HG03442 (cell line): ENCODE measurements around the gene ANKRD16.
"Not testable (repeated sequence)": the region's sequence is repeated elsewhere in the genome, so short reads cannot be mapped to it uniquely, and the experiment has no call there.

Experiments
- ATAC-seq: cut with Tn5 transposase; IDR thresholded peaks from one replicate; pipeline ENCODE4 v1.9.1; 2021; ENCODE audit warnings: mild to moderate bottlenecking, moderate library complexity; ENCODE audit not compliant: unreplicated experiment

ANKRD16 gene

GRCh38 chr10:5889624-5890451, at the start of gene ANKRD16, which contains the start of gene FBH1:
ANKRD16 (minus strand) TSS chr10:5889893; CDS start chr10:5889354, 539 bp downstream.
FBH1 (plus strand) TSS chr10:5890243; CDS start chr10:5890346, 103 bp downstream.
- peak; percentile 85 for ATAC-seq

GRCh38 chr10:5938291-5938690, 48.6 kb upstream of the ANKRD16 start:
- ATAC-seq = no peak

- ATAC-seq = no peak
These were observed 47.3 kb upstream of the ANKRD16 start for GRCh38 chr10:5937016-5937415.

- ATAC-seq = no peak
These were observed 45.9 kb upstream of the ANKRD16 start for GRCh38 chr10:5935628-5936027.

- no peak for ATAC-seq
These were observed 44.3 kb upstream of the ANKRD16 start for GRCh38 chr10:5933909-5934546.

GRCh38 chr10:5932345-5932744, 42.7 kb upstream of the ANKRD16 start:
- ATAC-seq = no peak

- ATAC-seq = no peak
These were observed 40.6 kb upstream of the ANKRD16 start for GRCh38 chr10:5930272-5930671.

GRCh38 chr10:5929442-5929841, 39.7 kb upstream of the ANKRD16 start:
- ATAC-seq = no peak

GRCh38 chr10:5927306-5927705, 37.6 kb upstream of the ANKRD16 start:
- ATAC-seq = no peak

- no peak for ATAC-seq
These were observed 35.2 kb upstream of the ANKRD16 start for GRCh38 chr10:5924889-5925288.

GRCh38 chr10:5921746-5922145, 32.1 kb upstream of the ANKRD16 start:
- ATAC-seq = no peak

- ATAC-seq = no peak
These were observed 29.9 kb upstream of the ANKRD16 start for GRCh38 chr10:5919568-5919967.

GRCh38 chr10:5918763-5919162, 29.1 kb upstream of the ANKRD16 start:
- no peak for ATAC-seq

GRCh38 chr10:5917305-5917704, 27.6 kb upstream of the ANKRD16 start:
- no peak for ATAC-seq

GRCh38 chr10:5915451-5915850, 25.8 kb upstream of the ANKRD16 start:
- ATAC-seq = no peak

- no peak for ATAC-seq
These were observed 24.0 kb upstream of the ANKRD16 start for GRCh38 chr10:5913736-5914135.

- ATAC-seq = no peak
These were observed 22.0 kb upstream of the ANKRD16 start for GRCh38 chr10:5911670-5912069.

GRCh38 chr10:5910323-5911100, 20.8 kb upstream of the ANKRD16 start:
- no peak for ATAC-seq

- ATAC-seq = not testable (repeated sequence)
These were observed 19.0 kb upstream of the ANKRD16 start for GRCh38 chr10:5908676-5909075.

- no peak for ATAC-seq
These were observed 17.0 kb upstream of the ANKRD16 start for GRCh38 chr10:5906651-5907050.

GRCh38 chr10:5905854-5906507, 16.3 kb upstream of the ANKRD16 start:
- ATAC-seq = no peak
